Measurements from ENCODE around the gene MAPKAP1. TPM values are rescaled to one million over a fixed set of nuclear protein-coding genes. Genes with fewer than 3 reads are reported as not detected.

The MAPKAP1 gene
- total RNA-seq, 1 experiment from 2014 or later: 114 TPM

GRCh38 chr9:125439434-125440272 lies 267.4 kb downstream of the MAPKAP1 start:
- Histone ChIP-seq H3K4me3 (ENCODE audit: insufficient read depth, low read depth, low read length) (no peak overlapping the region), H3K36me3 (replicated peaks; ENCODE audit: control insufficient read depth, insufficient read depth, low read length) (peaks cover 1% of the 10 kb centered on the region; the same call in 1 of the 2 replicates), H3K27me3 (ENCODE audit: control insufficient read depth, insufficient read depth, low read length) (no peaks in the 10 kb centered on the region)
- peak; percentile 31 for DNase-seq

- H3K27me3 ChIP-seq (ENCODE audit: control insufficient read depth, insufficient read depth, low read length): no peaks in the 10 kb centered on the region
- peaks cover 1% of the 10 kb centered on the region; the same call in 1 of the 2 replicates for H3K36me3 ChIP-seq (replicated peaks; ENCODE audit: control insufficient read depth, insufficient read depth, low read length)
- no peak overlapping the region for H3K4me3 ChIP-seq (ENCODE audit: insufficient read depth, low read depth, low read length)
- DNase-seq: peak; percentile 44
Measured at GRCh38 chr9:125438506-125439433, 268.2 kb downstream of the MAPKAP1 start.

- Histone ChIP-seq H3K27me3 (ENCODE audit: control insufficient read depth, insufficient read depth, low read length) (no peaks in the 10 kb centered on the region), H3K4me3 (ENCODE audit: insufficient read depth, low read depth, low read length) (no peak overlapping the region), H3K36me3 (replicated peaks; ENCODE audit: control insufficient read depth, insufficient read depth, low read length) (peaks cover 1% of the 10 kb centered on the region; the same call in 1 of the 2 replicates)
- DNase-seq: no peak
Measured at GRCh38 chr9:125437771-125438221, 269.2 kb downstream of the MAPKAP1 start.

GRCh38 chr9:125436613-125437443 lies 270.2 kb downstream of the MAPKAP1 start:
- no peak overlapping the region for H3K4me3 ChIP-seq (ENCODE audit: insufficient read depth, low read depth, low read length)
- peaks cover 1% of the 10 kb centered on the region; the same call in 1 of the 2 replicates for H3K36me3 ChIP-seq (replicated peaks; ENCODE audit: control insufficient read depth, insufficient read depth, low read length)
- no peaks in the 10 kb centered on the region for H3K27me3 ChIP-seq (ENCODE audit: control insufficient read depth, insufficient read depth, low read length)
- peak; percentile 39 for DNase-seq

- DNase-seq: peak; percentile 47
- H3K4me3 ChIP-seq (ENCODE audit: insufficient read depth, low read depth, low read length): no peak overlapping the region
- no peaks in the 10 kb centered on the region for H3K27me3 ChIP-seq (ENCODE audit: control insufficient read depth, insufficient read depth, low read length)
- peaks cover 1% of the 10 kb centered on the region; the same call in 1 of the 2 replicates for H3K36me3 ChIP-seq (replicated peaks; ENCODE audit: control insufficient read depth, insufficient read depth, low read length)
Measured at GRCh38 chr9:125435776-125436612, 271.0 kb downstream of the MAPKAP1 start.

GRCh38 chr9:125434986-125435775 lies 271.8 kb downstream of the MAPKAP1 start:
- Histone ChIP-seq H3K36me3 (replicated peaks; ENCODE audit: control insufficient read depth, insufficient read depth, low read length) (peaks cover 1% of the 10 kb centered on the region; the same call in 1 of the 2 replicates), H3K4me3 (ENCODE audit: insufficient read depth, low read depth, low read length) (no peak overlapping the region), H3K27me3 (ENCODE audit: control insufficient read depth, insufficient read depth, low read length) (no peaks in the 10 kb centered on the region)
- DNase-seq: peak; percentile 33

- no peaks in the 10 kb centered on the region for H3K27me3 ChIP-seq (ENCODE audit: control insufficient read depth, insufficient read depth, low read length)
- no peak overlapping the region for H3K4me3 ChIP-seq (ENCODE audit: insufficient read depth, low read depth, low read length)
- peaks cover 1% of the 10 kb centered on the region; the same call in 1 of the 2 replicates for H3K36me3 ChIP-seq (replicated peaks; ENCODE audit: control insufficient read depth, insufficient read depth, low read length)
- DNase-seq: peak; percentile 55
Measured at GRCh38 chr9:125433461-125434011, 273.5 kb downstream of the MAPKAP1 start.

- H3K36me3 ChIP-seq (replicated peaks; ENCODE audit: control insufficient read depth, insufficient read depth, low read length): peaks cover 1% of the 10 kb centered on the region; the same call in 1 of the 2 replicates
- H3K4me3 ChIP-seq (ENCODE audit: insufficient read depth, low read depth, low read length): no peak overlapping the region
- H3K27me3 ChIP-seq (ENCODE audit: control insufficient read depth, insufficient read depth, low read length): no peaks in the 10 kb centered on the region
- DNase-seq: peak; percentile 48
Measured at GRCh38 chr9:125432715-125433385, 274.2 kb downstream of the MAPKAP1 start.

GRCh38 chr9:125431741-125432271 lies 275.2 kb downstream of the MAPKAP1 start:
- DNase-seq: peak; percentile 81
- H3K27me3 ChIP-seq (ENCODE audit: control insufficient read depth, insufficient read depth, low read length): no peaks in the 10 kb centered on the region
- no peak overlapping the region for H3K4me3 ChIP-seq (ENCODE audit: insufficient read depth, low read depth, low read length)
- H3K36me3 ChIP-seq (replicated peaks; ENCODE audit: control insufficient read depth, insufficient read depth, low read length): no peaks in the 10 kb centered on the region

- H3K27me3 ChIP-seq (ENCODE audit: control insufficient read depth, insufficient read depth, low read length): no peaks in the 10 kb centered on the region
- H3K4me3 ChIP-seq (ENCODE audit: insufficient read depth, low read depth, low read length): no peak overlapping the region
- no peaks in the 10 kb centered on the region for H3K36me3 ChIP-seq (replicated peaks; ENCODE audit: control insufficient read depth, insufficient read depth, low read length)
- no peak for DNase-seq
Measured at GRCh38 chr9:125431012-125431305, 276.0 kb downstream of the MAPKAP1 start.

- Histone ChIP-seq H3K4me3 (ENCODE audit: insufficient read depth, low read depth, low read length) (no peak overlapping the region), H3K27me3 (ENCODE audit: control insufficient read depth, insufficient read depth, low read length) (no peaks in the 10 kb centered on the region), H3K36me3 (replicated peaks; ENCODE audit: control insufficient read depth, insufficient read depth, low read length) (no peaks in the 10 kb centered on the region)
- peak; percentile 37 for DNase-seq
Measured at GRCh38 chr9:125430161-125431011, 276.6 kb downstream of the MAPKAP1 start.

All from H7 (cell line).